Hepatocyte (in vitro differentiated cells): ENCODE data around the gene HTR3D.

Source experiments
- EZH2 ChIP-seq: fragments of 200-600 bp; sonication (generic); IDR thresholded peaks from 2 replicates; pipeline ENCODE4 v1.6.1; 2016; ENCODE audit warnings: antibody characterized with exemption, mild to moderate bottlenecking, borderline replicate concordance
- EZH2phosphoT487 ChIP-seq: fragments of 200-600 bp; sonication (generic); IDR thresholded peaks from one replicate; pipeline ENCODE4 v1.6.1; 2018; ENCODE audit warnings: antibody characterized with exemption, mild to moderate bottlenecking, low read depth, moderate library complexity; ENCODE audit not compliant: unreplicated experiment, severe bottlenecking
- TF ChIP-seq, protein P1 (sequence below): fragments of 200-600 bp; sonication (generic); IDR thresholded peaks from 2 replicates; pipeline ENCODE4 v1.5.1; 2016; ENCODE audit warnings: antibody characterized with exemption, mild to moderate bottlenecking; ENCODE audit not compliant: poor library complexity

DNA sequence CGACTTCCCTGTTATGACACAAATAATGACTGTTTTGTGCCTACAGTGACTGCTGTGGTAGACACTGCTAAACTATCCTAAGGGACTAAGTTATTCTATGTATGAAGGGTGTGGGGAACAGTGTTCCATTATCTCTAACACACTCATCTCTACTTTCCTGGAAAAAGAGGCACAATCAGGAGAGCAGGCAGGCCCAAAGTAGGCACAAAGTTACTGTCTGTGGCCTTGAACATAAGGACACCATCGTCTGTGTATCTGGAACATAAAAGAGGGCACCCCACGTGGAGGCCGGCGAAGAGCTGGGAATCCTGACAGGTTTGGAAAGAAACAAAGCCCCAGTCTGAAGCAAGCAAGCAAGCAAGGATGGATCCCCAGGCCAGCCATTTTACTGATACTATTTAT lies 15.4 kb upstream of the HTR3D start:
- TF ChIP-seq, protein P1, sequence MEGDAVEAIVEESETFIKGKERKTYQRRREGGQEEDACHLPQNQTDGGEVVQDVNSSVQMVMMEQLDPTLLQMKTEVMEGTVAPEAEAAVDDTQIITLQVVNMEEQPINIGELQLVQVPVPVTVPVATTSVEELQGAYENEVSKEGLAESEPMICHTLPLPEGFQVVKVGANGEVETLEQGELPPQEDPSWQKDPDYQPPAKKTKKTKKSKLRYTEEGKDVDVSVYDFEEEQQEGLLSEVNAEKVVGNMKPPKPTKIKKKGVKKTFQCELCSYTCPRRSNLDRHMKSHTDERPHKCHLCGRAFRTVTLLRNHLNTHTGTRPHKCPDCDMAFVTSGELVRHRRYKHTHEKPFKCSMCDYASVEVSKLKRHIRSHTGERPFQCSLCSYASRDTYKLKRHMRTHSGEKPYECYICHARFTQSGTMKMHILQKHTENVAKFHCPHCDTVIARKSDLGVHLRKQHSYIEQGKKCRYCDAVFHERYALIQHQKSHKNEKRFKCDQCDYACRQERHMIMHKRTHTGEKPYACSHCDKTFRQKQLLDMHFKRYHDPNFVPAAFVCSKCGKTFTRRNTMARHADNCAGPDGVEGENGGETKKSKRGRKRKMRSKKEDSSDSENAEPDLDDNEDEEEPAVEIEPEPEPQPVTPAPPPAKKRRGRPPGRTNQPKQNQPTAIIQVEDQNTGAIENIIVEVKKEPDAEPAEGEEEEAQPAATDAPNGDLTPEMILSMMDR, result no peak
- TF ChIP-seq EZH2phosphoT487 (no peak), EZH2 (no peak)
